Stimulated activated CD4-positive, alpha-beta T cell treated with anti-CD3 and anti-CD28 coated beads, Interleukin-12 subunit alpha, Interleukin-12 subunit beta, amount 100 ng/mL, for 4 hours (primary cell): ENCODE measurements around the gene GFRA3.

Experiments
- DNase-seq: peaks from one replicate; pipeline ENCODE4 v3.0.0-alpha.2; 2020

GFRA3 gene

DNA sequence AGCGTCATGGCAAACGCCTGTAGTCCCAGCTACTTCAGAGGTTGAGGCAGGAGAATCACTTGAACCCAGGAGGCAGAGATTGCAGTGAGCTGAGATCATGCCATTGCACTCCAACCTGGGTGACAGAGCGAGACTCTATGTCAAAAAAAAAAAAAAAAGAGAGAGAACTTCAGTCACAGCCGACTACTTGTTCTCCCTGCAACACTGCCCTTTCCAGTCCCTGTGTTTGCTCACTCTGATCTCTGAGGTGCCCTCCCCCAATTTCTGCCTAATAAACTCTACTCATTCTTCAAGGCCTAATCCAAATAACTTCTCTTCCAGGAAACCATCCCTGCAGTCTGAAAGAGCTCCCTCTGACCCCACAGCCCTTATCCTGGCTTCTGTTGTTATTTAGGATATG lies 28.1 kb downstream of the GFRA3 start:
- DNase-seq: no peak

DNA sequence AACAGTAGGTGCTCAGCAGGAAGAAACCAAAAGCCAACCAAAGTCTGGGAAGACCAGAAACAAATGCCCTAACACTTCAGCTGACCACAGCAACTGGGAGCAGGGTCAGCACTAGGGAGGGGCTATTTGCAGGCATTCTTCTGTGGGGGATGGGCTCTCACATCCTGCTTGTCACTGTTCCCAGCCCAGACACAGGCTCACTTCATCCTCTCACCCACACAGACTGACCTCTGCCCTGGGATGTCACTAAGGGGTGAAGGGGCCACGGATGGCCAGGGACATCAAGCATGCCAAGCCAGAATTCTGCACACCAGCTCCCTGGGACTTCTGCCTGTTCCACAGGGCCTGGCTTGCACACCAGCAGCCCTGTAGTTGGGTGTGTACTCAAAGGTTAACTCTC lies 28.7 kb downstream of the GFRA3 start:
- no peak for DNase-seq

DNA sequence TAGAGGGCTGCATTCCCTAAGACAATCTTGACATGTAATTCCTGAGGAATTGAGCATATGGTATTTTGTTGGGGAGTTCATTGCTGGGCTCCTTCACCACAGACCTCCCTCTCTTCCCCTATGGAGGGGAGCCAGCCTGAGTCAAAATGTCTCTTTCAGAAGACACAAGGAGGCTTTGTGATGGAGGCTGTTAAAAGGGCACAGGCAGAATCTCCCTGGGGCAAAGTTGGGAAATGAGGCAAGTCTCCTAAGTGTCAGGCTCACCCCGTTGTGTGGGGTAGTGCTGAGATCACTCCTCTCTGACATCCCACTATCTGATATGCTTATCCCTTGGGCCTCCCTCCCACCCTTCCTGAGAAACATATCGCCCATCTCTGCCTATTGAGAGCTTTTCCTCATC lies 30.6 kb downstream of the GFRA3 start:
- no peak for DNase-seq

DNA sequence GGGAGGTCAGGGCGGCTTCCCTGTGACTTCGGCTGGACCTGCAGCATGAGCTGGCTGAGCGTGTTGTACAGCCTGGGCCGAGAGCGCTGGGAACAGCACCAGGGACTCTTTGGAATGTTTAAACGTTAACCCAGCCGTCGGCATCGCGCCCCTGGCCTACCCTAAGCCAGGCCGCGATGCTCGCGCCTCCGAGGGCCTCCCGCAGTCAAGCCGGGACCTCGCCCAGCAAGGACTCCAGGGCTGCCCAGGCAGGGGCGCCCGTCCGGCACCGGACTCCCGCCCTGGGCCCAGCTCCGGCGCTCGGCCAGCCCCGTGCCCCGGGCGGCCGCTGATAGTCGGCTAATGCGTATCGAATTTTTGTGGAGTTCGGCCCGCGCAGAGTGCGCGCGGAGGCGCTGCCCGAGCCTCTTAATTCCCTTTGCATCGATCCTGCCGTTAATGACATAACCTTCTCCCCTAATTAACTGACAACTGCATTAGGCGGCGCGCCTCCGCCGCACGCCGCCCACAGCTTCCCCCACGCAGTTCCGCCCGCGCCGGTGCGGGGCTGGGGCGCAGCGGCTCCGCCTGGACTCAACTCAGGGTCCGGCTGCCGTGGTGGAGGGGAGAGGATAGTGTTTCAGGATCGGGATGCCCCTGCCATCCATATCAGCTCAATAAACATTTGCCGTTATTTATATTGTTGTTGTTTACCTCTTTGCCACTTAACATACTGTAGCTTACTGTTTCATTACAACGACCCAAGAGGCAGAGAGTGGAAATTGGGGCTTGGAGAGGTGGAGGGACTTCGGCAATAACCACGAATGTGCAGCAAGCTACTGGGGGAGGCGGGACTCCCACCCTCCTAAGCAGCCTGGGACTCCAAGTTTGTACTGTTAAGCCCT lies 32.5 kb downstream of the GFRA3 start:
- DNase-seq: no peak

DNA sequence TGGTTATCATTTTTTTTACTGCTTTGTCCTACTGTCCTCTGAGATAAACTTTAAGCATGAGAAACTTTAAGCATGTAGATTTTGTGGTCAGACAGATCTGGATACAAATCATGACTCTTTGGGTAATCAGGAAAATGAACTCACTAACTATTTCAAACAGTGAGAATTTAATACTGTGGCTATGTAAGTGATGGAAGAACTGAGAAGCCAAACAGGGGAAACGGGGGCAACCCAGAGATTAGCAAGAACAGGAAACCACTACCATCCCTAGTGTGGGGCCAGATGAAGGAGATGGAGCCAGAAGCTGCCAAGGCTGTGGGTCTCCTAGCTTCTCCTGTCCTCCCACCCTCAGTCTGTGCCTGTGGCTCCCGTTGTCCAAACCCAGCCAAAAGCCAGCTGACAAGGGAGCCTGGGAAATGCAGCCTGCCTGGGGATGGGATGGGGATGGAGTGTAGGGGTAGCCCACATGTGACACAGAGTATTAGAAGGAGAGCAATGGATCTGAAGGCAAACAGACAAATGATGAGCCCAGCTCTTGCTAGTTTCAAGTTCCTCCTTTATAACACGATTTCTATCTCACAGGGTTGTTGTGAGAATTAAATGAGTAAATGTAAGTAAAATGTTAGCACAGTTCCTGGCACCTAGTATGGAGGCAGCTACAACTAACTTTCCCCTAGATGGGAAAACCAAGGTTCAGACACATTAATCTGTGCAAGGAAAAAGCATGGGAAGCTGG lies 33.6 kb downstream of the GFRA3 start:
- no peak for DNase-seq

DNA sequence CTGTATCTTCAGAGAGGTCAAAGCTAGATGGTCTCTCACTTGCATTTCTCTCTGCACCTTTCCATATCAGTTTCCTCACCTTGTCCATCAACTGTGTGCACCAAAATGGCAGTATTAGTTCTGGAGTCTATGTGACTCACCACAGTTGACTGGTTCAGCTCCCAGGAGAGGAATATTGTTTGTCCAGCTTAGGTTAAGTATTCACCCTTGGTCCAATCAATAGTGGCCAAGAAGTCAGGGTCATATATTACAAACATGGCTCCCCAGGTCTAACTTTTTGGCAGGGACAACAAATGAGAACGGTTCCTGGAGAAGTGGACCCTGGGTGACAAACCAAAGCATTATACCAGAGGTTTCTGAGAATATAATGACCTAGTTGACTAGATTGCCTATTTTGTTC lies 36.4 kb downstream of the GFRA3 start:
- DNase-seq: no peak

DNA sequence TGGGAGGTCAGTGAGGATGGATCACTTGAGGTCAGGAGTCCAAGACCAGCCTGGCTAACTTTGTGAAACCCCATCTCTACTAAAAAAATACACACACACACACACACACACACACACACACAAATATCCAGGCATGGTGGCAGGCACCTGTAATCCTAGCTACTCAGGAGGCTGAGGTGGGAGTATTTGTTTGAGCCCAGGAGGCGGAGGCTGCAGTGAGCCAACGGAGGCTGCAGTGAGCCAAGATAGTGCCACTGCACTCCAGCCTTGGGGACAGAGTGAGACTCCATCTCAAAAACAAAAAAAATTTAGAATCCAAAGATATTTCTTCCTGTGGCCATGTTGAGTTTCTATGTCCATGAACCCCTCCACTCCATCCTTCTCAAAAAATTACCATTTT lies 39.8 kb downstream of the GFRA3 start:
- no peak for DNase-seq

DNA sequence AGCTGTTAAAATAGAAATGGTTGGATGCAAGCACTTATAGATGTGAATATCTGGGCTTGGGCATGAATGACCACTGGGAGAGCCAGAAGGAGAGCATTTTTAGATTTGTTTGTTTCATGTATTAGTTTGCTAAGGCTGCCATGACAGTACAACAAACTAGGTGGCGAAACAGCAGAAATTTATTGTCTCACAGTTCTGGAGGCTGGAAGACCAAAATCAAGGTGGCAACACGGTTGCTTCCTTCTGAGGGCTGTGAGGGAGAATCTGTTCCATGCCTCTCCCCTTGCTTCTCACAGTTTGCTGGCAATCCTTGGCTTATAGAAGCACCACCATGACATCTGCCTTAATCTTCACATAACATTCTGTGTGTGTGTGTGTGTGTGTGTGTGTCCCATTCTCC lies 41.1 kb downstream of the GFRA3 start:
- DNase-seq: no peak

DNA sequence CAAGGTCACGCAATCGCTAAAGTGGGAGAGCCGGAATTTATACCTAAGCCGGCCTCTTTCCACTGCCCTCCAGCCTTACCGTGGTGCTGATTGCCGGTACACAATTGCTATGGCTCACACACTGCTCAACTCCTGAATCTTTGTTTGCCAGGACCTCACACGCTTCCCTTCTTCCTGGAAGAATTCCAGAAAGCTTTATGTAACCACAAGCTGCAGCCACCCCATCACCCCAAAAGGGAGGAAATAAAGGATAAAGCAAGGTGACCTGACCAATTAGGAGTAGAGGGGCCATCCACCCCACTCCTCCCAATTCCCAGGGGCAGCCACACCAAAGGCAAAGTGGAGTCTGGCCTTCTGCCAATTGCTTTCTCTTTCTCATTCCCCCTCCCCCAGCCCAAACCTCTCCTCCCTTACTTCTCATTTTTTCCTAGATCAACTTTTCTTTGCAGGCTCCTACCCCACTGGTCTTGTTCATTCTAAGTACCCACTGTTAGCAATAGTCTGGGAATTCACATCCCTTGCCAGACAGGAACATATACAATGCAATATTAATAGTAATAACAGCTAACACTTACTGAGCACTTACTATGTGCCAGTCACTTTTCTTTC lies 43.3 kb downstream of the GFRA3 start:
- DNase-seq: no peak

DNA sequence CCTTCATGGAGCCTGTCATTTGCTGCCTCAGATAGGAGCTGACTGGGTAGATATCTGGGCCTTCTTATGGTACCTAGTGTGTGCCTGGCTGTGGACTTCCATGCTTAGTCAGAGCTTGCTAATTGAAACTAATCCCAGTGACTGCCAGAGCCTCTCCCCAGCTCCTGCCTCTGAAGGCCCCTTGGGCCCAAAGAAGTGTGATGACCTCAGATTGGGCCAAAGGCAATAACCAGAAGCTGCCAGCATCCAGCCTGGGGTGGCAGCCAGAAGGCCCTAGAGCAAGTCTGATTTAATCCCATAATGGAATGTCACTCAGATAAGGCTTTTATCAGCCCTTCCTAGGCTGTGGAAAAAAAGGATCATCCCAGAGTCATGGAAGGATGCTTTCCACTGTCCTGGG lies 44.2 kb downstream of the GFRA3 start:
- DNase-seq: no peak

DNA sequence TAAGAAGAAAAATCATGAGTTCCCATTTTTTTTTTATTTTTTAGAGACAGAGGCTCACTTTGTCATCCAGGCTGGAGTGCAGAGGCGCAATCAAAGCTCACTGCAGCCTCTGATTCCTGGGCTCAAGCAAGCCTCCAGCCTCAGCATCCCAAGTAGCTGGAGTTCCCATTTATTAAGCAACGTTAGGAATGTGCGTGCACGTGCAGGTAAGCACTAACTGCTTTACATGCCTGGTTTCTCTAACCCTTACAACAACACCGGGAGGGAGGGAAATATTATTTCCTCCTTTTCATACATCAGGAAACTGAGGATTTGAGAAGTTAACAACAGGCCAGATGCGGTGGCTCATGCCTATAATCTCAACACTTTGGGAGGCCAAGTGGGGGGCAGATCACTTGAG lies 45.0 kb downstream of the GFRA3 start:
- DNase-seq: no peak

DNA sequence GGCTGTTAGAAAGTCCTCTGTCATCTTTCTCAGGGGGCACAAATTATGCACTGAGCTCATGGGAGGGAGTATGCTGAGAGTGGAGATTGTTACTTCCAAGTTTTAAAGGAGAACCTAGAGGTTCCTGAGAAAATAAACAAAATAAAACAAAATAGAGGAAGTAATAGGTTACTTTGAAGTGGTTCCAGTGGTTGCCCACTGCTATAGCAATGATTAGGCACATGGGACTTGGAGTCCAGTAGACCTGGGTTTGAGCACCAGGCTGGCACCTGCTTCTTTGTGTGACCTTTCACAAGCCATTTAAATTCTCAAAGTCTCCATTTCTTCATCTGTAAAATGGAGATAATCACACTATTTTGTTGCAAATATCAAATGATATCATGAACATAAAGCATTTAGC lies 47.5 kb downstream of the GFRA3 start:
- DNase-seq: no peak

DNA sequence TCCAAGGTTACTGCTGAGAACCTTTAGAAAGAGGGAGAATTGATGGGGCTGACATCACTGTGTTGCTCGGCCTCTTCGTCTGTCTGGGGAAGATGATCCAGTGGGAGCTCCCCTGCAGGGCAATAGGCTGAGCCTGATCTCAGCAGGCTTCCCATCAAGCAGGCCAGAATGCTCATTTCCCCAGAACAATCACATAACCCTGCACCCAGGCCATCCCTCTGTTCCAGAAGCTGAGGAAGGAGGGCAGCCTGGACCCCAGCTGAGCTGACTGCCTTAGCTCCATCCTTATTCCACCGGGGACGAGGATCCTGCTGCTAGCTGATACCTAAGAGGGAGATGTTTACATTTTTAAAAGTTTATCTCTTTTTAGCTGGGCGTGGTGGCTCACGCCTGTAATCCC lies 49.7 kb downstream of the GFRA3 start:
- DNase-seq: no peak

DNA sequence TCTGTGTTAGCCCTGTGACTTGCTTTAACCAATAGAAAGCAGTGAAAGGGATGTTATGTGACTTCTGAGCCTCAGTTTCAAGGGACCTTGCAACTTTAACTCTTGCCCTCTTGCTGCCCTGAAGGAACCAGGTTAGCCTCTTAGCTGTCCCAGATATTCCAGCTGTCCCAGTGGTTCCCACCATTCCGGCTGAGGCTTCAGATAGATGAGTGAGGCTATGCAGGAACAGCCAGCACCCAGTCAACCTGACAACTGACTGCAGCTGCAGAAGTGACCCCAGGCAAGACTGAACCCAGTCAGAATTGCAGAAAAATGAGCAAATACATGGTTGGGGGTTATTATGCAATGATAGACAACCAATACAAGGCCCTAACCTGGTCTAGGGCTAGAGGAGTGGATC lies 50.9 kb downstream of the GFRA3 start:
- no peak for DNase-seq

DNA sequence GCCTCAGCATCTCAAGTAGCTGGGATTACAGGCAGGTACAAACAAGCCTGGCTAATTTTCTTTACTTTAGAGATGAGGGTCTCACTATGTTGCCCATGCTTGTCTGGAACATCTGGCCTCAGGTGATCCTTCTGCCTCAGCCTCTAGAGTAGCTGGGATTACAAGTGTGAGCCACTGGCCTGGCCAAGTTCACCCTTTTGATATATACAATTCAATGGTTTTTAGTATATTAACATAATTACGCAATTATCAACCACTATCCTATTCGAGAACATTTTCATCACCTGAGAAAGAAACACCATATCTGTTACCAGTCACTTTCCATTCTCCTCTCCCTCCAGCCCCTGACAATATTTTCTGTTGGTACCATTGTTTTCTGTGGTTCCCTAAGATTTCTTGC lies 57.6 kb downstream of the GFRA3 start:
- DNase-seq: no peak

DNA sequence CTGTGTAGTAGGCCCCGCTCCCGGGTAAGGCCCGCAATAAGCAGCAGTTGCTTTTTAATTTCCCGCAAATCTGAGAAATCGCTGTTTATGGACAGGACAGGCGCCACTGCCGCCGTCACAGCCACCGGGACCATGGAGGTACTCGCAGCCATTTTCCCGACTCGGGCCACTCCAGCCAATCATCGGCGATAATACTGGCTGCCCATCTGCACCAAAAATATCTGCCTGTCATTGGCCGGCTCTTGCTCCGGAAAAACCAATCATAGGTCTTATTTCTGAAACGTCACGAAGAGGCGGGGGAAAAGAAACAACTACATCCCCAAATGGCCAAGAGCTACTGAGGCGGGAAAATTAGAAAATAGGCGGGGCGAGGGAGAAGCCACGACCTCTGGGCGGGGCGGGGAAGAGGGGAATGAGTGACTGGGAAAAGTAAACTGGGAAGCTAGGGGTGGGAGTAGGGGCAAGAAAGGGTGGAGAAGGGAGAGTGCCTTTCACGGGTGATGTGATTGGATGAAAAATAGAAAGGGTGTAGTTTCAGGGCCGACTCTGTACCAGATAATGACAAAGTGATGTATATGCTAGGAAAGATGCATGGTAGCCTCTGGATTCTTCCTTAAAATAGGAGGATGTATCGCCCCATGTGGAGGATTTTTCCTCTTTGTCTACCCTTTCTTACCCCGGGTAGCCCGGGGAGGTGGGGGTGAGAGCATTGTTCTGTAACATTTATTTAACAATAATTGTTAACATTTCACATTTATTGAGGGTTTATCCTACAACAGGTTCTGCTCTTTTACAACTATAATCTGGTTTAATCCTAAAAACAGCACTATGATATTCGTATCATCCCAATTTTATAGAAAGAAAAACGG lies 61.0 kb downstream of the GFRA3 start, which contains the start of gene CDC23:
Gene CDC23, minus strand, starts transcription at position 163 of the 869 bp plus-strand sequence. Its CDS starts 11 bp downstream, at position 152.
- peak; percentile 80 for DNase-seq

DNA sequence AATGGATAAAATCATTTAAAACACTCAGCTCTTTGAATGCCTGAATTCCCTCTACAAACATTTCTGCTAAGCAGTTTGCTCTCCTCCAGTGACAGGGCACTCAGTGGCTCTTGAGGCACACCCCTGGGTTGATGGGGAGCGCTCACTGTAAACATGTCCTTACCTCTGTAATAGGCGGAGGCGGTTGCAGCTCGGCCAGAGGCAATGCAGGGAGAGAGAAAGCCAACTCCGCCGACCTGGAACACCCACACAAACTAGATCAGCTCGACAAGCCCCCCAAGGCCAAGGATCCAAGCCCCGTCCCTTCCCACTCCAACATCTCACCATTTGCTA lies 61.6 kb downstream of the GFRA3 start:
- DNase-seq: no peak

DNA sequence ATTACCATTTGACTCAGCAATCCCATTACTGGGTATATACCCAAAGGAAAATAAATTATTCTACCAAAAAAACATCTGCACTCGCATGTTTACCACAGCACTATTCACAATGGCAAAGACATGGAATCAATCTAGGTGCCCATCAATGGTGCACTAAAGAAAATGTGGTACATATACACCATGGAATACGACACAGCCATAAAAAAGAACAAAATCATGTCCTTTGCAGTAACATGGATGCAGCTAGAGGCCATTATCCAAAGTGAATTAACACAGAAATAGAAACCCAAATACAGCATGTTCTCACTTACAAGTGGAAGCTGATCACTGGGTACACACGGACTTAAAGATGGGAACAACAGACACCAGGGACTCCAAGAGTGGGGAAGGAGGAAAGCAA lies 63.4 kb downstream of the GFRA3 start:
- no peak for DNase-seq
